Measurements from ENCODE around the gene RPE. TPM values are rescaled to one million over a fixed set of nuclear protein-coding genes. Genes with fewer than 3 reads are reported as not detected.
A peak's percentile ranks its signal among the peaks of the same experiment; 100 is the strongest.

RPE gene
- 59.8 and 60.2 TPM in 2 replicates for total RNA-seq
- long read RNA-seq, transcript RPE-202 (6 exons, 2,569 nt), result major isoform, 116 of 149 reads
- long read RNA-seq, transcript RPE-210 (5 exons, 796 nt), result minor isoform, 5 of 149 reads
- long read RNA-seq, transcript RPE-208 (7 exons, 1,128 nt), result minor isoform, 6 of 149 reads
- long read RNA-seq, partial matches to known transcripts, result 5 of 149 reads
- long read RNA-seq, other reads (novel, unspliced or antisense), result 9 of 149 reads

GRCh38 chr2:210002158-210003157 is at the start of gene RPE:
RPE (plus strand) TSS chr2:210002638; CDS start chr2:210002662, 24 bp downstream.
- TF ChIP-seq, protein P1, sequence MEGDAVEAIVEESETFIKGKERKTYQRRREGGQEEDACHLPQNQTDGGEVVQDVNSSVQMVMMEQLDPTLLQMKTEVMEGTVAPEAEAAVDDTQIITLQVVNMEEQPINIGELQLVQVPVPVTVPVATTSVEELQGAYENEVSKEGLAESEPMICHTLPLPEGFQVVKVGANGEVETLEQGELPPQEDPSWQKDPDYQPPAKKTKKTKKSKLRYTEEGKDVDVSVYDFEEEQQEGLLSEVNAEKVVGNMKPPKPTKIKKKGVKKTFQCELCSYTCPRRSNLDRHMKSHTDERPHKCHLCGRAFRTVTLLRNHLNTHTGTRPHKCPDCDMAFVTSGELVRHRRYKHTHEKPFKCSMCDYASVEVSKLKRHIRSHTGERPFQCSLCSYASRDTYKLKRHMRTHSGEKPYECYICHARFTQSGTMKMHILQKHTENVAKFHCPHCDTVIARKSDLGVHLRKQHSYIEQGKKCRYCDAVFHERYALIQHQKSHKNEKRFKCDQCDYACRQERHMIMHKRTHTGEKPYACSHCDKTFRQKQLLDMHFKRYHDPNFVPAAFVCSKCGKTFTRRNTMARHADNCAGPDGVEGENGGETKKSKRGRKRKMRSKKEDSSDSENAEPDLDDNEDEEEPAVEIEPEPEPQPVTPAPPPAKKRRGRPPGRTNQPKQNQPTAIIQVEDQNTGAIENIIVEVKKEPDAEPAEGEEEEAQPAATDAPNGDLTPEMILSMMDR (conservative IDR thresholded peaks at IDR 0.05), result no peak
- peak; percentile 93 for DNase-seq (ENCODE audit: low read depth, low spot score)
- Mint-ChIP-seq H3K4me1 (peaks cover 37% of the 10 kb centered on the region), H3K27me3 (ENCODE audit: low read depth) (no peaks in the 10 kb centered on the region), H3K27ac (ENCODE audit: unreplicated experiment) (peak within 1 kb of the TSS; percentile 77), H3K4me3 (peak within 1 kb of the TSS; percentile 85), H3K36me3 (ENCODE audit: low read depth) (no peaks in the 10 kb centered on the region), H3K9me3 (peaks cover 2% of the 10 kb centered on the region)

- Mint-ChIP-seq H3K9me3 (peaks cover 10% of the 10 kb centered on the region), H3K4me1 (peaks cover 30% of the 10 kb centered on the region), H3K36me3 (ENCODE audit: low read depth) (peaks cover 10% of the 10 kb centered on the region), H3K27ac (ENCODE audit: unreplicated experiment) (no peak overlapping the region), H3K4me3 (no peak overlapping the region), H3K27me3 (ENCODE audit: low read depth) (no peaks in the 10 kb centered on the region)
- TF ChIP-seq, protein P1 (conservative IDR thresholded peaks at IDR 0.05), result no peak
- no peak for DNase-seq (ENCODE audit: low read depth, low spot score)
Measured at GRCh38 chr2:209956271-209956670, 46.2 kb upstream of the RPE start.

DNA sequence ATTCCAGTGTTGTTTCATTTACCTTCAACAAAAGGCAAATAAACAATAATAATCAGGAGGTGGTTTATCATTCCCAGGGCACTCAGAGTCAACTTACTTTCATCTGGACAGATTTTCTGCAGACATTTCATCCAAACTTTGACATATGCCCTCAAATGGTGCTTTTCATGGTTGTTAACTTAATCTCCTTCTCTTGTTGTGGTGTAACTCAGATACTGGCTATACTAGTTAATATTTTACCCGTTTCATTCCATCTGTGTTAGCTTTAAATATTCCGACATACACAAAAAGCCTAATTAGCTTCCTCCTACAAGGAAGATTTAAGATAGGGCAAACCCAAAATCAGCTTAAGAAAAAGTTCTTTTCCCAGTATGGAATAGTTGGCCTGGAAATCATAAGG is 44.4 kb upstream of the RPE start:
- Mint-ChIP-seq H3K9me3 (no peaks in the 10 kb centered on the region), H3K4me1 (peaks cover 37% of the 10 kb centered on the region), H3K36me3 (ENCODE audit: low read depth) (no peaks in the 10 kb centered on the region), H3K4me3 (no peak overlapping the region), H3K27me3 (ENCODE audit: low read depth) (no peaks in the 10 kb centered on the region), H3K27ac (ENCODE audit: unreplicated experiment) (no peak overlapping the region)
- TF ChIP-seq, protein P1 (conservative IDR thresholded peaks at IDR 0.05), result no peak
- DNase-seq (ENCODE audit: low read depth, low spot score), result no peak

GRCh38 chr2:209960045-209960444 is 42.4 kb upstream of the RPE start:
- Mint-ChIP-seq H3K27ac (ENCODE audit: unreplicated experiment) (peak overlapping the region; percentile 95), H3K9me3 (no peaks in the 10 kb centered on the region), H3K27me3 (ENCODE audit: low read depth) (no peaks in the 10 kb centered on the region), H3K4me1 (peaks cover 31% of the 10 kb centered on the region), H3K4me3 (no peak overlapping the region), H3K36me3 (ENCODE audit: low read depth) (peaks cover 2% of the 10 kb centered on the region)
- DNase-seq (ENCODE audit: low read depth, low spot score), result no peak
- TF ChIP-seq, protein P1 (conservative IDR thresholded peaks at IDR 0.05), result no peak

DNA sequence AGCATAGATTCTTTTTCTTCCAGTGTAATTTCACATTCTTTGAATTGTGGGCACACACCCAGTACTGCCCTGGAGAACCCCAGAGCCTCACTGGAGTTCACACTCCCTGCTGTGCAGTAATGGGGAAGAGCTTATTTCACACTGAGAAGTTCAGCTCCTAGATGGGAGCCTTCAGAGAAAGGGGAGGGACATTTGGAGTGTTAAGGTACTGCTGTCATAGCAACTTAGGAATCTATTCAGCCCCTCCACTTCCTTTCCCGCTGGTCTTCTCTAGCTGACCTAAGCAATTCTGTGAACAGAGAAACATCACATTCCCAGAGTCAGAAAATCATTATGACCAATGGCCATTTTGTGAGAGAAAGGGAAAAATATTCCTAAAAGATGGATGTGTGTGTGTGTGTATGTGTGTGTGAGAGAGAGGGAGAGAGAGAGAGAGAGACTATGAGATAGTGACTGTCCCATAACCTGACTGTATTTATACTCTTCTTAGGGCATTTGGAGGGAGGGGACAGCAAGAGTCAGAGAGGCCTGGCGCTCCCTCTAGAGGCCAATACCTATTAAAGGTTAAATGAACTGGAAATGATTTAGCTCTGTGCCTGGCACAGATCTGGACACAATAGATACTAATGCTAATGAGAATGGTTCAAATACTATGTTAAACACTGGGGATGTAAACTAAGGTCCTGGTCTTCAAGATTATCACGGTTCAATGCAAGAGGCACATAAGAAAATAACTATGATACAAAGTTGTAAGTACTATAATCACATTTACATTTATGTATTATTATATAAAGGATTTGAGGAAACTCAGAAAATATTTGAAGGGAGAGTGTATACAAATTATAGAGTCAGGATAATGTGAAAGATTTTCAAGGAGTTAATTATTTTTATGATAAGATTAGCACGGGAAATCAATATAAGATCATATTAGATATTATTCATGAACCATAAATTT is 41.5 kb upstream of the RPE start:
- peak overlapping the region; percentile 95 for H3K27ac Mint-ChIP-seq (ENCODE audit: unreplicated experiment)
- peak; percentile 61 for DNase-seq (ENCODE audit: low read depth, low spot score)

More for the DNA sequence above, 41.5 kb upstream of the RPE start:
- peaks cover 31% of the 10 kb centered on the region for H3K4me1 Mint-ChIP-seq
- H3K4me3 Mint-ChIP-seq, result peak overlapping the region; percentile 3
- peaks cover 2% of the 10 kb centered on the region for H3K36me3 Mint-ChIP-seq (ENCODE audit: low read depth)
- H3K27me3 Mint-ChIP-seq (ENCODE audit: low read depth), result no peaks in the 10 kb centered on the region
- H3K9me3 Mint-ChIP-seq, result no peaks in the 10 kb centered on the region
- TF ChIP-seq, protein P1 (conservative IDR thresholded peaks at IDR 0.05), result peak; percentile 84
